GM21529 (cell line): ENCODE measurements around the gene UBE4B.

Experiments
- ATAC-seq: cut with Tn5 transposase; IDR thresholded peaks from one replicate; pipeline ENCODE4 v1.9.1; 2021; ENCODE audit not compliant: unreplicated experiment

UBE4B gene

GRCh38 chr1:10033359-10033845 lies 644 bp downstream of the UBE4B start:
- ATAC-seq = peak; percentile 15

- no peak for ATAC-seq
These were observed 10.0 kb downstream of the UBE4B start for GRCh38 chr1:10042746-10043145.

- ATAC-seq = no peak
These were observed 13.0 kb downstream of the UBE4B start for GRCh38 chr1:10045480-10046355.

- ATAC-seq = no peak
These were observed 13.8 kb downstream of the UBE4B start for GRCh38 chr1:10046356-10047085.

- ATAC-seq = no peak
These were observed 15.8 kb downstream of the UBE4B start for GRCh38 chr1:10048601-10049000.

- ATAC-seq = no peak
These were observed 17.9 kb downstream of the UBE4B start for GRCh38 chr1:10050611-10051010.

- ATAC-seq = no peak
These were observed 18.9 kb downstream of the UBE4B start for GRCh38 chr1:10051656-10052055.

GRCh38 chr1:10052347-10052746 lies 19.6 kb downstream of the UBE4B start:
- no peak for ATAC-seq

- no peak for ATAC-seq
These were observed 21.7 kb downstream of the UBE4B start for GRCh38 chr1:10054465-10054864.

- ATAC-seq = no peak
These were observed 23.8 kb downstream of the UBE4B start for GRCh38 chr1:10056599-10056987.

GRCh38 chr1:10057343-10057742 lies 24.6 kb downstream of the UBE4B start:
- no peak for ATAC-seq

GRCh38 chr1:10057796-10058195 lies 25.0 kb downstream of the UBE4B start:
- no peak for ATAC-seq

- ATAC-seq = no peak
These were observed 26.6 kb downstream of the UBE4B start for GRCh38 chr1:10059342-10059718.

- no peak for ATAC-seq
These were observed 27.7 kb downstream of the UBE4B start for GRCh38 chr1:10060311-10061100.

GRCh38 chr1:10061276-10061675 lies 28.5 kb downstream of the UBE4B start:
- no peak for ATAC-seq

GRCh38 chr1:10063878-10064277 lies 31.1 kb downstream of the UBE4B start:
- ATAC-seq = no peak

GRCh38 chr1:10064416-10065343 lies 31.9 kb downstream of the UBE4B start:
- ATAC-seq = no peak

GRCh38 chr1:10065344-10065685 lies 32.6 kb downstream of the UBE4B start:
- ATAC-seq = no peak

GRCh38 chr1:10065760-10066159 lies 33.0 kb downstream of the UBE4B start:
- ATAC-seq = no peak

GRCh38 chr1:10068605-10069294 lies 36.0 kb downstream of the UBE4B start:
- no peak for ATAC-seq
